GM18868 (cell line): Measurements from ENCODE around the gene ZNF224.
"Not testable (repeated sequence)": the region's sequence is repeated elsewhere in the genome, so short reads cannot be mapped to it uniquely, and the experiment has no call there.

Experiments used
- ATAC-seq: cut with Tn5 transposase; IDR thresholded peaks from one replicate; pipeline ENCODE4 v1.9.1; 2021; ENCODE audit warnings: mild to moderate bottlenecking, moderate library complexity; ENCODE audit not compliant: unreplicated experiment

The ZNF224 gene

GRCh38 chr19:44121162-44121561, 27.0 kb downstream of the ZNF224 start:
- not testable (repeated sequence) for ATAC-seq

- no peak for ATAC-seq
Measured at GRCh38 chr19:44131955-44132354, 37.8 kb downstream of the ZNF224 start.

- ATAC-seq: peak; percentile 71
Measured at GRCh38 chr19:44141191-44142058, 47.3 kb downstream of the ZNF224 start, which contains the start of gene ZNF234. ZNF234 (plus strand) TSS chr19:44141554; CDS start chr19:44144633, 3,079 bp downstream.

GRCh38 chr19:44142059-44142433, 47.9 kb downstream of the ZNF224 start:
- ATAC-seq: no peak

GRCh38 chr19:44149776-44150175, 55.6 kb downstream of the ZNF224 start:
- ATAC-seq: no peak

GRCh38 chr19:44151491-44151890, 57.3 kb downstream of the ZNF224 start:
- ATAC-seq: no peak

GRCh38 chr19:44156475-44156874, 62.3 kb downstream of the ZNF224 start:
- no peak for ATAC-seq
